GM11168 (cell line): Measurements from ENCODE around the gene MAST4.

Experiments
- in situ Hi-C: fragments of 300-500 bp; cut with MboI; formaldehyde crosslinking; loops from one replicate; pipeline ENCODE4 v1.12.0; 2022; ENCODE audit warnings: low sequenced_read_pairs; ENCODE audit not compliant: unreplicated experiment

The MAST4 gene

DNA sequence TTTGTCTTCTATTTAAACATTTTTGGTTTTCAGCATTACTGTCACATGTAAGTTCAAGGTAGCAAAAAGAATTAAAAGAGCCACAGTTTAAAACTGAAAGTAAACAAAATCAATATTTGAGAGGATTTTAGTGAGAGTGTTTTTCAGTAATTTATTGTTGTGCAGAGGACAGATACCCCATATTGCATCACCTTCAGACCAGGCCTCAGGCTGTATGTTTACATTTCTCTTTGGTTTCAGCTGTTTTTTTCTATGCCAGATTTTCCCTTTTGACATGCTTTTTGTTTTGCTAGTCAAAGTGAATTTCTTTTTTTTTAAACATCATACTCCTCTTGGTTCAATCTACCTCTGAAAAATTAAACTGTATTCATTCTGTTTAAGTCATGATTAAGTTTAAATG is 47.2 kb downstream of the MAST4 start:
- in situ Hi-C loops, result no loop called here

DNA sequence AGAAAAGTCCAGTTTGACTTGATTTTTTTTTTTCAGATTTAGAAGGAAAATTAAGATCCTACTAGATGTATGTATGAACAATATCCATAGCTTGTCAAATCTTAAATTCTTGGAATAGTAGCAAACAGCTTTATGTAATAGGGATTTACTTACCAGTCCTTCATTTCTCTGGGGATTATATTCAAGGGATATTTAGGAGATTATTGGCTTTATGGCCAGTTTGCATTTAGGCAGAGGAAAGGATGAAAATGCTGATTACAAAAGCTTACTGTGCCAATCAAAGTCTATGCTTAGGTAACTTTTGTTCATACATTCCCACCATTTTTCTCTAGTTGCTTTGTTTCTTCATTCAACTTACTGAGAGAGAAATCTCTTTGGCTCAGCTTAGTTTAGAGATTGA is 47.9 kb downstream of the MAST4 start:
- in situ Hi-C loops, result no loop called here

DNA sequence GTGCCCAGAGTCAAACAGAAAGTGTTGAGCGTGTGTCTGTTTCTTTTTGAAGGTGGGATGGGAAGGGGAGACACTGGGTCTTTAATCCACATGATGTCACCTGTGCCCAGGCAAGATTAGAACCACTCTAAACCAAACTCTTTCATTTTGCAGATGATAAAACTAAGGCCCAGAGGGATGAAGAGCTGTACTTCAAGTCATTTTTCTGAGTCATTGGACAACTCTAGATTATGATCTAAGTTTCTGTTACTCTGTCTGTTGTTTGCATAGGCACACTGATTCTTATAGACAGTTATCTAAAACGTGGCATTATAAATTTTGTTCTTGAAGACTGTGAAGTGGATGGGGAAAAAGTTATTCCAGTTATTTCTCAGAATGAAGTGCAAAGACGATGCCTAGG is 48.8 kb downstream of the MAST4 start:
- in situ Hi-C loops, result no loop called here

DNA sequence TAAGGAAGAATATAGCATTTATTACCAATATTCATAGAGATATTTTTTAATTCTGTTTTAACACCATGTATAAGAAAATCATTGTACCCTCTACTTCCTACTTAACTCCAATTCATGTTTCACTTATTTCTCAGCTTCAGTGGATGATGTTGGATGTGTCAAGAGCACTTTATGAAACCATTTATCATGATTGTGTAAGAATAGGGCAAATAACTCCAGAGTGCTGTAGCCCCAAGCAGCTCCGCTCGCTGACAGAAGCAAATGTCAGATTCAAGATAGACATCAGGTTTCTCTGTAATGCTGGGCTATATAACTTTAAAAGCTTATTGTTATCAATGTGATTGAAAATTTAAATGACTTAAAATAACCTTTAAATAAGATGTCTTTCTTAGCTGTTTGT is 50.4 kb downstream of the MAST4 start:
- in situ Hi-C loops, result no loop called here

DNA sequence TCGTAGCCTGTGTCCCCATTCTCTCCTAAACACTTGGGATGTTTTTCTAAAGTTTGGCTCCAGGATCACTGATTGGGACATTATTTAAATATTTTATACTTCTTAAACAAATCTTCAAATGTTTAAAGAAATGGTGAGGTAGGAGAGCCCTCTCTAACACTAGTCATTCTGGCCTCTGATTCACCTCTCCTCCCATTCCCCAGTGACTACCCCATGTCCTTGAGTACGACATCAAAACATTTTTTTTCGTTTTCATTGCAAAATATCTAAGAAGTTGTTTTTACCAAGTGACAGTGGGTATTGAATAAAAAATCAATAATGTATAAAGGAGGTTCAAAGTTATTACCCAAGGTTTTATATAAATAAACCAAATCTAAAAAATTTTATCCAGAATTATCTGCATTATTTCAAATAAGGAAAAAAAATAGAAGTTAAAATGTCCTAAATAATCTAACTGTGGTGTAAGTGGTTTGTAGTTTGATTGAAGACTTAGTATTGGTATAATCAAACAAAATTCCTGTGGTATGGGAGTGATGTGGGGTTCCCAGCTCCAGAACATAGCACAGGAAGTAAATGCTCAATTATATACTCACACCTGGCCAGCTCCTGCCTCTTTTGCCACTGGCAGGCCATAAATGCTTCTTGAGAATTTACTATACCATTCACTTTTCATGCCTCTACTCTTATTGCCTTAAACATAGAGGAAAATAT is 51.1 kb downstream of the MAST4 start:
- in situ Hi-C loops, result no loop called here

DNA sequence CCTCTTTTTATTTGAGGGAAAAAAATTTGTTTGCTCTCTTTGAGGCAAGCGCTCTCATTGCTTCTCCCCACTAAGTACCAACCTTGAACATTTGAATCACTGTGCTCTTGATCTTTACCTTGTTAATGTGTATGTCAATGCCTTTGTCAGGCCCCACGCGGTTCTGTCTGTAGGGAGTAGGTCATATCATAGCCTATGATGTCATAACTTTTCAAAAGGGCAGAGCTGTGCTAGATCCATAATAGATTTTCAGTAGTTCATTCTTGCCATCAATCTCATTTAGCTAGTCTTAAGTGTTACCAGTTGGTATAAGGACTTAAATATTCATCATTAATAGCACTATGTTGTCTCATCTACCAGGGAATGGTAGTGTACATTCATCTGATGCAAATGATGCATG is 56.6 kb downstream of the MAST4 start:
- in situ Hi-C loops, result no loop called here

DNA sequence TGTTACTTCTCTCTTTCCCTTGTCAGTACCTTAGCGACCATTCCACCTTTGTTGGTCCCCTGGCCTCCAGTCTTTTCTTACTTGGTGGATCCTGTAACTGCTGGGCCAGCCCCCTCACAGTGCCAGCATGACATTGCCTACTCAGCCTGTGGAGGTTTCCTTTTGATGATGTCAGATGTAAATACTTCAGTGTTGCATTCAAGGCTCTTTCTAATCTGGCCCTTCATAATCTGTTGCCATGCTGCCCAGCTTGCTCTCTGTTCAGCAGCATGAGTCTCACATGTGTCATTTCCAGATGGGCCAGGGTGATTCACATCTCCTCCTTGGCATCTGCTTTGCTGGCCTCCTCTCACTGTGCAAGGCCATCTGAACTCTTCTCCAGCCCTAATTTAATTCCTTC is 57.1 kb downstream of the MAST4 start:
- in situ Hi-C loops, result no loop called here

DNA sequence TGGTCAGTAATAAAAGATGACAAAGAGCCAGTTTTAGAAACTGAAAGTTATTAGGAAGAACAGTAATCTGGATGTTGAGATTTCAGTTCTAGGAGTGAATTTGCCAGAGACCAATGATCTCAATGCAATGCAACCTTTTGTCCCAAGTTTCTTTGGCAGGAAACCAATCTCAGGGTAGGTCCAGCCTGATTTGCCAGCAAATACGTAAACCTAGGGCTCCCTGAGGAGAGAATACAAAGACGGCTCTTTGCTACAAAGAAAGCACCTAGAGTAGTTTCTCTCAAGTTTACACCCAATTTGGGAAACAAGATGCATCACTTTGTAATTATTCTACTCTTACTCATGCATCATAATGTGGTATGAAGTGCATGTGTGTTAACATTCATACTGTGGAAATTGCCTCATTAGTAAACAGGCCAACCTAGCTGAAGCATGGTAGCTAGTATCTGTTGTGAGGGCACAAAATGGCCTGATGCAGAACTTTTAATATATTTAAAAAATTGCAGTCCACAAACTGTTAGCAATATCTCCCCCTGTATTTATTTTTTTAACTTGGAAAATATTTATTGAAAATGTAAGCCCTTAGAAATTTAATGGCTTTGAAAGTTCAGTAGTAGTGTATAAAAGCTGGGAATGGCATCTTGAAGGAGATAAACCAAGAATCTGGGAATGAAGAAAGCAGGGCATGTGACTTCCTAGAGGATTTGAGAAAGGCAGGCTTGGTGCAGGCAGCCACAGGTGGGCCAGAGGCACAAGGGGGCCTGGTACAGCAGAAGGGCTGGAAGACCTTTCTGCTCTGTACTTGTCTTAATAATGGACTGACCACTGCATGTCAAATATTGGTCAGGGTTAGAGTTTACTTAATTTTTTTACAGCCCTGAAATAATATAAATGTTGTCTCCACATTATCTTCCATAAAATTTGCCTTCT is 59.5 kb downstream of the MAST4 start:
- in situ Hi-C loops, result no loop called here

DNA sequence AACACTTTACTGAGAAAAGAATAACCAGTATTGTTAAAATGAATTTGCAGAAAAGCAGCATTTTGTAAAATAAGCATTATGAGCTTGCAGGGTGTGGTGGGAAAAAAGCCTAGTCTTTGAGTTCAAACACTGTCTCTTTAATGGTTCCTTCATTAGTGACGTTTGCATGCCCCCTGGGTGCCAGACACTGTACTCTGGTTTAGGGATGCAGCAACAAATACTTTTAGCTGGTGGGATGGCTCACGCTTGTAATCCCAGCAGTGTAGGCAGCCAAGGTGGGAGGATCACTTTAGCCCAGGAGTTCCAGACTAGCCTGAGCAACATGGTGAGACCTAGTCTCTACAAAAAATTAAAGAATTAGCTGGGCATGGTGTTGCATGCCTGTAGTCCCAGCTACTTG is 62.3 kb downstream of the MAST4 start:
- in situ Hi-C loops, result no loop called here

DNA sequence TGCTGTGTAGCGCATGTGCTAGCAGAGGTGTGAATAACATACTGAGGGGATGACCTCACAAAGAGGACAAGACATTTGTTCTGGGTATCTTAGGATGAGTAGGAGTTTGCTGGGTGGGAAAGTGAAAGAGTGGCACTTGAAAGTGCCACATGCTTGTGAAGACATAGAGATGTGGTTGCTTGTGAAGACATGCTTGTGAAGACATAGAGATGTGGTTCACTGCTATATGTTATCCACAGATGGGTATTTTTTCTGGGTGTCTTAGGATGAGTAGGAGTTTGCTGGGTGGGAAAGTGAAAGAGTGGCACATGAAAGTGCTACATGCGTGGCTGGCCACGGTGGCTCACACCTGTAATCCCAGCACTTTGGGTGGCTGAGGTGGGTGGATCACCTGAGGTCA is 63.6 kb downstream of the MAST4 start:
- in situ Hi-C loops, result no loop called here

DNA sequence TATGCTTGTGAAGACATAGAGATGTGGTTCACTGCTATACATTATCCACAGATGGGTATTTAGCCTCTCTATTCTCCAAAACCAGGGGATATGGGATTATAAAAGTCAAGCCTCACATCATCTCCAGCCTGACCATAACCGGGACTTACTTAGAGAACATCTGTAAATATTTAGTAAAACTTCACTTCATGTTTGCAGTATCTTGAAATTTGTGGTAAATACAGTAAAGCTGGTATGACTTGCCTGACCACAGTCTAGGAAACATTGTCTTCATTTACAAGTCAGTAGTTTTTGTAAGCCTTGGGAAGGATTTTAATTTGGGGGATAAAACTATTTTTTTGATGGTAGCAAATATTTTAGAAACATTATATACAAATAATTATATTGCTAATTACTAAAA is 64.2 kb downstream of the MAST4 start:
- in situ Hi-C loops, result no loop called here

DNA sequence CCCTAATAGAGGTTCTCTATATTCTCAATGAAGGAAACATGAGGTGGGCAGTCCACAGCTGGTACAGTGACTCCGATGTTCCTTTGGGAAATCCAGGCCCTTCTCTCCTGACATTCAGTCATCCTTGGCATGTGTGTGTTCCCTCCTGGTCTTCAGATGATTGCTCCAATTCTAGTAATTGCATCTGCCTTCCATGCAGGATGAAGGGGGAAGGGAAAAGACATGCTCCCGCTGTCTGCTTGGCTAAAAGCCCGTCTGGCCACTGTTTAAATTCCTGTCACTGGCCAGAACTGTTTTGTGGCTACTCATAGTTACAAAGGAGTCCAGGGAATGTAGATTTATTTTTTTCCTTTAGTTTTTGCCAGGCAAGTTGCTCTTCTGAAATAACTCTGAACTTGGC is 65.0 kb downstream of the MAST4 start:
- in situ Hi-C loops, result no loop called here

DNA sequence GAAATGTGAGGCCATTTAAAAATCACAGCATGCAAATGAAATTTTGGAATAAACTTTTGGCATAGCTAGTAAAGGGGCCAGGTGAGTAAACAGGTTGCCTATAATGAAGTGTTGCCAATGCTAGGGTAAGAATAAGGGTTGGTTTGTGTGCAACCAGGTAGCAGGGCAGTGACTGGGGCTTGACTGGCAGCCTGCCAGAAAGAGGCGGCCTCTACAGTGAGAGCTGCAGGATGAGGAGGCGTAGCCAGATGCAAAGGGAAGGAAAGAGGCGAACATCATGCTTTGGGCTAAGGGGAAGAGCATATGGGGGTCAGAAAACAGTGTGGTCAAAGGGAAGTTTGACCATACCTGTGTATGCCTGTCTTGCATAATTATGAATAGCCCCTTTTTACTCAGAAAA is 70.6 kb downstream of the MAST4 start:
- in situ Hi-C loops, result no loop called here

DNA sequence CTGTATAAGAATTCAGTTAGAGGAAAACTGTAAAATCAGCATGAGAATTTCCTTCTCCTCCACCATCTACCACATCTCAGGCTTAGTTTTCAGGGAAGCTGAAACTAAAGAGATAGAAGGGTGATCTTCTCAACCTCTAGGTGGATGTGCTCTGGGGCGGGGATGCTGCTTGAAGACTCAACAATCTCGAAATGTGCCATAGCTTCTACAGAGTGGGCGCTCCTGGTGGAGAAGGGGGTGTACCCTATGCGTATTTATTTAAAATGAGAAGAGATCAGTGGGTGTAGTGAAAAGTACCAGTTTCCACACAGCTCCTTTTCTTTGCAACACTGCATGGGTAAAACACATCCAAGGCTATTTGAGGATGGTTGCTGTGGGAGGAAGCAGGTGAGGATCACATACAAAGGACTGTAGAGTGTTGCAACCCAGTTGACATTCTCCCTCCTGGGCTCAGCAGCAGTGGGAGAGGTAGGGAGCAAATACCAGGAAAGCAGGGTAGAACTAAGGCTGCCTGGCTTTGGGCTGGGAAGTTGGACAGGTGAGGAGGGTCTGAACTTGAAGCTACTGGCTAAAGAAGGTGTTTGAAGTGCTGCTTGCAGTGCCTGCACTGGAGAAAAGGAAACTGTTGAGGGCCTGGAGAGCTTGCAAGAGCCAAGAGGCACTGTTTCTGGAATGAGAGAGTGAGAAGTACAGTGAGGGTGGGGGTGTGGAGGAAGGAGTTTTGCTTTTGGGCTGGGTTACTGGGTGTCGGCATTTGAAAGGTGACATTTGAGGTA is 73.1 kb downstream of the MAST4 start:
- in situ Hi-C loops, result no loop called here

DNA sequence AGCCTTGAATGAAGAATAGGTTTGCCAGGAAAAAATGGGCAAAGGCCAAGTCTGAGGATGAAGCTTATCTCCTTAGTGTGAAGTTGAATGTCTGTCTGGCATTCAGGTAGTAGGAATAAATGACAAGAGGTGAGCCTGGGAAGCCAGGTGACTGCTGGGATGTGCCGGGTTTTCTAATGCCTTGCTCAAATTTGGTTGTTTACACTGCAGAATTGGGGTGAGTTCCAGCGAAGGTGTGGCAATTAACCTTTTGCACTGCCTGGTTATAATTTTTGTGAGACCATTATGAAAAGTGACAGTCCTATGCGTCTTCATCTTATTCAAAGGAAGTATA is 73.6 kb downstream of the MAST4 start:
- in situ Hi-C loops, result no loop called here

DNA sequence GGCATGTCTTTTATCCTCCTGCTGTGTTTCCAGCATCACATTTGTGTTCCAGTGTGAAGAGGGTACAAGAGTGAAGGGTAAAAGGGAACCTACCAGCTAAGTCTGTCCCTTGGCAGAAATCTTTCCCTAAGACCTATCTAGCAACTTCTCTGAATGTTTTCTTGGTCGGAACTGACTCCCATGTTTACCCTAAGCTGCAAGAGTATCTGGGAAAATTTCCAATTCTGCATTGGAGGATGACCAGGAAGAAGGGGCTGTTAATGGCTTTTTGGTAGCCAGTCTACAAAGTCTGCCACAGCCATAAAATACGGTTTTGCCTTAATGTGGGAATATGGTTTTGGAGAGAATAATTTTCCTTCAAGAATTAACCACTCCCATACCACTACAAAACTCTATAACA is 75.1 kb downstream of the MAST4 start:
- in situ Hi-C loops, result no loop called here

DNA sequence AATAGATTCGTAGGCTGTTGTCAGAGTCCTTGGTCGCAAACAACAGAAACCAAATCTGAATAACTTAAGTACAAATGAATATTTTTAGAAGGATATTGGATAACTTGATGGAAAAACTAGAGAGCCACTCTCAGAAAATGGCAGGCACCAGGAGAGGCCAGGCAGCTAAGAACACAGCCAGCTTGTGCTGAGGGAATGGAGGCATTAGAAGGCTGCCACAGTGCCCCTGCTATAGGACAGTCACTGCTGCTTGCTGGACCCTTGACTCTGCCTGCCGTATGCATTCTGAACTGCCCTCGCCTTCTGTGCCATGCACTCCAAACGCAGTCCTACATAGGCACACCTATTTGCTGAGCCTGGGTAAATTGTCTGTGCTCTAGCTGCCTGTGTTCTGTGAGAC is 78.6 kb downstream of the MAST4 start:
- in situ Hi-C loops, result no loop called here

DNA sequence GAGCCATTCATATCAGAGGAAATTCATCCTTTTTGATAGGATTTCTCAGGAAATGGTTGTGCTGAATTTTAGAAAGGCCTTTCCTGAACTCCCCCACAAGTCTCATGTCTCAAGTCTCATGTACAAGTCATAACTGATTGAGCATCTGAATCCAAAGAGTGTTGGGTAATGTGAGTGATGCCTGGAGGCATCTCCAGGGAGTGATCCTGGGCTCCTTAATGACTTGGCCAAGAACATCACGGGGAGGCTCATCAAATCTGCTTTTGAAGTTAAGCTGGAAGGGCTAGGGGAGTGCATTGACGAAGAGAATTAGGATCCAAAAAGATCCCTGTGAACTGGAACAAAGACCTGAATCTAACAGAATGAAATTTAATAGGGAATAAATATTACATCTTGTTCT is 79.2 kb downstream of the MAST4 start:
- in situ Hi-C loops, result no loop called here

DNA sequence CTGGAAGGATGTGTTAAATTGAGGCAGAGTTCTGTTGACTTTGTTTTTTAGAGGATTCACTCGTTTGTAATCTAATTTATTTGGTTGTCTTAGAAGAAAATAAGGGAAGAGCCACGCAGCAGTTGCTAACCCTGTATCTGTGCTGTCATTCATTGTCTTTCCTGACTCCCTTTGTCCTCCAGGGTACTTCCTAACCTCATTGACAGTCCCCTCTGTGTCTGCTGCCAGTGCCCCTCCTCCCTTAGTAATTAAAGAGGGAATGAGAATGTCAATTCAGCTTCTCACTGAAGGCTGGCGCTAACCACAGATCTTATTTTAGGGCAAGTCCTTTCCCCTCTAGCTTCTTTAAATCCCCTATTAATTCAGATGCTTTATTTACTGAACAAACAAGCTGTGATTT is 84.0 kb downstream of the MAST4 start:
- in situ Hi-C loops, result no loop called here

DNA sequence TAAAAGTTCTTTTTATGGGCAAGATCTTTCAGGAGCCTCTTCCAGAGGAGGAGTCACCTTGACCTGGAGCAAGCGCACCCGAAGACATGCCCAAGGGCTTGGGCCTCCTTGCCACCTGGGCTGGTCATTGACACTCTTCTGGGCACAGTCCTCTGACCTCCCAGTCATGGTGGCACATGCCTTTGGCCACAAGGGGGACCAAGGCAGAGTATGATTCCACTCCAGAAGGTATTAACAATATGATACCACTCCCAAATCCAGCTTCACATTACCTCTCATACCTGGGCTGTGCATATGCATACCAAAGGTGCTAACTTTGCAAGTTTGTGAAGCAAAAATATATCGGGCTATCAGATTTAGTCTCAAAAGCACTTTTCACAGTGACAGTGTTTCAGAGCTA is 84.6 kb downstream of the MAST4 start:
- in situ Hi-C loops, result no loop called here

DNA sequence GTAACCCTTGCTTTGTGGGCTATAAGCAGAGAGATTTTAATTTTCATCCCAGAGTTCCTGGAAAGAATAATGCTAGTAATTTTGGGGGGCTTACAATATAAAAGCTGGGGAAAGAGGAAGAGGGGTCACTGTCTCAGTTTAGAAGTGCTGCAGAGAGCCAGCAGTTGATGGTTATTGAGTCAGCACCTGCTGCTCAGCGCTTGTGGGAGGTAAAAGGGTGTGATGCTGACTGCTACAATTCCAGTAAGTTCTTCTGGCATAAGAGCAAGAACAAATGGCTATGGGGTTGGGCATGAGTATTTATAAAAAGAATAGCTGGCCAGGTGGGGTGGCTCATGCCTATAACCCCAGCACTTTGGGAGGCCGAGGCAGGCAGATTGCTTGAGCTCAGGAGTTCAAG is 88.5 kb downstream of the MAST4 start:
- in situ Hi-C loops, result no loop called here
